ENCODE data around the gene OSTF1. TPM values are rescaled to one million over a fixed set of nuclear protein-coding genes. Genes with fewer than 3 reads are reported as not detected.

The OSTF1 gene
- total and polyA plus RNA-seq, 10 of the 15 experiments (the other 5 are each of a cell fraction or from before 2014, with no cell fraction given), result 36.2 to 82.4 (median 46.9) TPM

GRCh38 chr9:75183306-75183705 is 95.0 kb downstream of the OSTF1 start:
- no peaks in the 10 kb centered on the region for H3K36me3 ChIP-seq (ENCODE audit: control insufficient read depth in 2 of 2, insufficient read depth in 2 of 2, low read length in 1 of 2)
- no peaks in the 10 kb centered on the region for H3K79me2 ChIP-seq (ENCODE audit: control insufficient read depth, insufficient read depth, low read length)
- FAIRE-seq, result no peak
- no peaks in the 10 kb centered on the region for H3K27me3 ChIP-seq (replicated peaks in 1 of 2; ENCODE audit: control insufficient read depth in 2 of 2, insufficient read depth in 2 of 2, low read length in 1 of 2)
- no peak overlapping the region for H2AFZ ChIP-seq (ENCODE audit: control insufficient read depth, low read depth, low read length)
- ChIA-PET RAD21 (ENCODE audit: unreplicated experiment) (no interaction called here), CTCF (no interaction called here), POLR2A (no interaction called here), SMC1A (ENCODE audit: uncharacterized antibody, unreplicated experiment) (no interaction called here)
- H4K20me1 ChIP-seq (ENCODE audit: control insufficient read depth, insufficient read depth), result no peaks in the 10 kb centered on the region
- no peak for DNase-seq (ENCODE audit: low read depth, low spot score)
- no peaks in the 10 kb centered on the region for H3K9me3 ChIP-seq (replicated peaks; ENCODE audit: control insufficient read depth, insufficient read depth, low read length)
- H3K9ac ChIP-seq (ENCODE audit: control insufficient read depth, insufficient read depth, low read length), result no peak overlapping the region
- no peak overlapping the region for H3K4me2 ChIP-seq (ENCODE audit: control insufficient read depth, insufficient read depth)
- TF ChIP-seq IRF3 (IDR thresholded peaks at IDR 0.05), result no peak
- no peak for TF ChIP-seq YBX1 (IDR thresholded peaks at IDR 0.05)
- TF ChIP-seq NFYB (IDR thresholded peaks at IDR 0.05; ENCODE audit: insufficient read depth, low read depth, low read length), result no peak
- no peak for TF ChIP-seq TARDBP (IDR thresholded peaks at IDR 0.05; ENCODE audit: borderline replicate concordance)
- no peak for TF ChIP-seq SMARCA5 (IDR thresholded peaks at IDR 0.05)
- TF ChIP-seq POLR2A (IDR thresholded peaks at IDR 0.05; ENCODE audit: low read depth, low read length), result no peak
- TF ChIP-seq PRDM15 (CRISPR knock-in tag; IDR thresholded peaks at IDR 0.05), result no peak
- TF ChIP-seq EZH2 (IDR thresholded peaks at IDR 0.05; ENCODE audit: borderline replicate concordance, control insufficient read depth, low read depth, low read length), result no peak
- no peak overlapping the region for H3K27ac ChIP-seq (ENCODE audit: control insufficient read depth, insufficient read depth)
- no peak overlapping the region for H3K4me3 ChIP-seq
- intact Hi-C loops (cut with micrococcal nuclease; ENCODE audit: unreplicated experiment) (no loop called here), in situ Hi-C loops (cut with MboI) (no loop called here)
- no peaks in the 10 kb centered on the region for H3K4me1 ChIP-seq (ENCODE audit: control insufficient read depth, insufficient read depth, low read length)
- BruUV-seq (replicated peaks), result no TSS peak
- ATAC-seq, result no peak
- 83% methylated on average over 9 of the region's 9 CpGs for WGBS (ENCODE audit: insufficient coverage, insufficient replicate concordance, low lambda C conversion rate, missing lambda C conversion rate)

Measured in GM12878 (cell line).